LoVo (cell line): ENCODE measurements around the gene UBALD2.
"Not testable (repeated sequence)": the region's sequence is repeated elsewhere in the genome, so short reads cannot be mapped to it uniquely, and the experiment has no call there.

Source experiments
- DNase-seq: peaks from one replicate; pipeline ENCODE4 v3.0.0-alpha.2; 2016; ENCODE audit warnings: low spot score

Gene UBALD2

DNA sequence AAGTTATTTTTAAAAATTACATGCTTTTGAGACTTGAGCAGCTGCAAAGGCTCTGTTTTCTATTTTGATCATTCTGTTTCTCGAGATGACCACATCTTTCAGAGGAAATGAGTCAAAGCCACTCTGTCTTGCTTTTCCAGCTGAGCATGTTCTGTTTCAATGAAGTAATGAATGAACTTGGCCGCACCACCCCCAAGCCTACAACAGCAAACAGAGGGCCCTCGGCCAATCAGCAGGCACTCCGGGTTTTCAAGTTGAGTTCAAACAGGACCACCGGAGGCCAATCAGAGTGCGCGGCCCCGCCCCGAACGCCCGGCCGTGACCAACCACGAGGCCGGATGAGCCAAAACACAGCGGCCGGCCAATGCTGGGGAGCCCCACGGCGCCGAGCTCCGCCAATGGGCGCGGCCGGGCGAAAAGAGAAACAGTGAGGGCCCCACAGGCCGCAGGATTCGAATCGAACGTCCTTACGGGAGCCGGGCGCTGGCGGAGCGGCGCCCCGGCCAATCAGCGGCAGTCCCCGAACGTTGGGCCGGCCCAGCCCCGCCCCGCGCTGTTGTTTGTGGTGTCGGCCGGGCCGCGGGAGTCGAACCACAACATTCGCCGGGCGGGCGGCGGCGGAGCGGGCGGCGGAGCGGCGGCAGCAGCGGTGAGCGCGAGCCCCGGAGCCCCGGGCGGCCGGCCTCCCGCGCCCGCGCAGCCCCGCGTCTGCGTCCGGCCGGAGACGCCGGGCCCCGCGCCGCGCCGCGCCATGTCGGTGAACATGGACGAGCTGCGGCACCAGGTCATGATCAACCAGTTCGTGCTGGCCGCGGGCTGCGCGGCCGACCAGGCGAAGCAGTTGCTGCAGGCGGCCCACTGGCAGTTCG, at the start of gene UBALD2:
Gene UBALD2, plus strand, starts transcription at position 594 of the 869 bp plus-strand sequence. Its CDS starts 158 bp downstream, at position 752.
- DNase-seq: peak; percentile 98

DNA sequence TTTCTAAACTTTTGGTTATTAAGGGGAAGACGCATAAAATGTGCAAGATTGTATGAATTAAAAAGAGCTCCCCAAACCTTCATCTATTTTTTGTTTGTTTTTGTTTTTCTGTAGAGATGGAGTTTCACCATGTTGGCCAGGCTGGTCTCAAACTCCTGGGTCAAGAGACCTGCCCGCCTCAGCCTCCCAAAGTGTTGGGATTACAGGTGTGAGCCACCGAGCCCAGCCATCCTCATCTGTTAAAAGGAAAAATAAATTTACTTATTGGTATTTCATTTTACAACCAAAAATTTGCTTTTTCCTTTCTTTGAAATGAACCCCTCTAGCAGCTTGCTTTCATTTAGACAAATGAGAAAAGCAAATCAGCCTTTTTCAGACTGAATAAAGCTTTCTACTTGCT, 48.1 kb upstream of the UBALD2 start:
- no peak for DNase-seq

DNA sequence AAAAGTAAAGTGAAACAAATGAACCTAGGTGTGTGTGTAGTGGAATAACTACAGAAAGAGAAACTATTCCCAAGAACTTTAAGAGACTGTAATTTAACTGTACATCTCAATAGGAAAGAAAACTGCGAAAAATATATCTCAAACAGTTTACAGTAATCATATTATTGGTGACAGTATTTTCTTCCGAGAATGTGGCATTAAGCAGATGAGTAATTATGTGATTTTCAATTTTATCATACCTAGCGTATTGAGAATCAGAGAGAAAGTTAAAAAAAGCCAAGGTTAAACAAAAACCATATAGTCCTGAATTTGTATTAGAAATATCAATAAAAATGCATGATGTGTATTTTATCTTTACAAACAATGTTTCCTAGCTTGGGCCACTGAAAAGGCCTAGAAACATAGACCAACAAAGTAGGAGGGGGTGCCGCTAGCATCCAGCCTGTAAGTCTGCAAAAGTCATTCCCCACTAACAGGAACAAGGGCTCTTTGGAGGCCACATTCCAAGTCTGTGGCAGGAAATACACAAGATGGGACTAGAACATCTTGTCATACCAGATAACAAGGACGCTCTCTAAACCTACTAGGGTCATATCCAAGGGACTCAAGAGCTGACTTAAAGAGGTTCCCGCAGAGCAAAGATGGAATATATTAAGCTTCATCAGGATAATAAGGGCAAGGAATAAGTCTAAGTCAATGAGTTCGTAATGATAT, 45.3 kb upstream of the UBALD2 start:
- DNase-seq: no peak

DNA sequence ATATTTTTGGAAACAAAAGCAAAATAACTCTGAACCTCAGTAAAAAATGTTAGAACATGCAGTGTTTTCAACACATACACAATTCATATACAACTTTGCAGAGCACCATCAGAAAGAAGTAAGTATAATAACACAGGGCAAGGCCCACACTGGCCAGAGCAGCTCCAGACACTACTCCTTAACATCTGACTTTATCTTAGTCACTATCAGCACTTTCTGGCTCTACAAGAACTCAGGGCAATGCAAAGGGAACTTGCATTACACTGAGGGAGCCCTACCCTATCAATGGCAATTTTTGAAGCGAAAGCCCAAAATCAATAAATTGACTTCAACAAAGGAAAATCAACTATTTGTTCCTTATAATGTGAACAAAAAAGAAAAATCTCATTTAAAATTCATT, 41.3 kb upstream of the UBALD2 start:
- no peak for DNase-seq

DNA sequence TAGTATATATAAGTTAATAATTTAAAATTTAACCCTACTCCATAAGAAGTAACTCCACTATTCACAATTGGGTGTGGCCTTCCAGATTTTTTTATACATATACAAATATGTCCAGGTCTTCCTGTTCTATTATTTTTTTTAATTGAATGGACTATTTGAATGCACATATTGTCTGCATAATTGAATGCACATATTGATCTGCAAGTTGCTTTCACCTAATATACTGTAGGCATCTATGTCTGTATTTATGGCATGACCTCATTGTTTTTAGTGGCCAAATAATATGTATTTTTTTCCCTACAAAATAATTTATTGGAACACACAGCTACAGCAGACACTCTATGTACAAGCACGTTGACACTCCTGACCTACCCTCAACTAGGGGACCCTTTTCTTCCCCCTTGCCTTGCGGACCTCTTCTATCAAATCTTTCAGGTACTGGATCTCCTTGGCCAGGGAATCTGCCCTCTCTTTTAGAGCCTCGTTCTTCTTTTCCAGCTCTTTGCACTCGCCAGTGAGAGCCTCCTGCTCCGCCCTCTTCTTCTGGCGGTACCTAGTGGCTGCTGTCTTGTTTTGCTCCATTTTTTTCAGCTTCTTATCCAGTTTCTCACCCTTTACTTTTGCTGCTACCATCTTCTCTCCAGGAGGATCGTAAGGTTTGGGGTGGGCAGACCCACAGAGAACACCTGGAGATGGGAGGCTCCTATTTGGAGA, 39.6 kb upstream of the UBALD2 start:
- DNase-seq: not testable (repeated sequence)

DNA sequence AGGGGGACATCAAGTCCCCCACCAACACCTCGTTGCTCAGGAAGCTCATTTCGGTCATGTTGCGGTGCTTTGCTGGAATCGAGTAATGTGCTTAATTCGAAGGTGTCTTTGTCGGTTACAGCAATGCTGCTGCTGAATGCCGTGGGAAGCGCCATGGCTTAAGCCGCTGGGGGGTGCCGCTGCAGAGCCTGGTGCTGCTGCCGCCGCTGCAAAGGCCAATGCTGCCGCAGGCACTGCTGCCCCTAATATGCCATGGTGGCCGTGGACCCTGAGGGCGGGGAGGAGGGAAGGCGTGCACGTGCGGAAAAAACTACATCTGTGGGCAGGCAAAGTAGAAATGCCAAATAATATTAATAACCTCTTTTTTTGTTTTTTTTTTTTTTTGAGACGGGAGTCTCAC, 38.4 kb upstream of the UBALD2 start:
- DNase-seq: not testable (repeated sequence)

DNA sequence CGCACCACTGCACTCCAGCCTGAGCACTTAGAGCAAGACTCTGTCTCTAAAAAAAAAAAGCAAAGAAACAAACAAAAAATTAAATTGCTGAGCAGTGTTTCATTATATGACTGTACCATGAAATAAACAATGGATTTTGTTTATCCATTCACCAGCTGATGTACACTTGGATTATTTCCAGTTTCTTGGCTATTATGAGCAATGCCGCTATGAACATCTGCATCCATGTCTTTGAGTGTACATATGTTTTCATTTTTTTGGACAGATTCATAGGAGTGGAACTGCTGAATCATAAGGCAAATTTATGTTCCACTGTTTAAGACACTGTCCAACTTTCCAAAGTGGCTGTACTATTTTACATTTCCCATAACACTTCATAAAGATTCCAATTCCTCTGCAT, 32.8 kb upstream of the UBALD2 start:
- no peak for DNase-seq

DNA sequence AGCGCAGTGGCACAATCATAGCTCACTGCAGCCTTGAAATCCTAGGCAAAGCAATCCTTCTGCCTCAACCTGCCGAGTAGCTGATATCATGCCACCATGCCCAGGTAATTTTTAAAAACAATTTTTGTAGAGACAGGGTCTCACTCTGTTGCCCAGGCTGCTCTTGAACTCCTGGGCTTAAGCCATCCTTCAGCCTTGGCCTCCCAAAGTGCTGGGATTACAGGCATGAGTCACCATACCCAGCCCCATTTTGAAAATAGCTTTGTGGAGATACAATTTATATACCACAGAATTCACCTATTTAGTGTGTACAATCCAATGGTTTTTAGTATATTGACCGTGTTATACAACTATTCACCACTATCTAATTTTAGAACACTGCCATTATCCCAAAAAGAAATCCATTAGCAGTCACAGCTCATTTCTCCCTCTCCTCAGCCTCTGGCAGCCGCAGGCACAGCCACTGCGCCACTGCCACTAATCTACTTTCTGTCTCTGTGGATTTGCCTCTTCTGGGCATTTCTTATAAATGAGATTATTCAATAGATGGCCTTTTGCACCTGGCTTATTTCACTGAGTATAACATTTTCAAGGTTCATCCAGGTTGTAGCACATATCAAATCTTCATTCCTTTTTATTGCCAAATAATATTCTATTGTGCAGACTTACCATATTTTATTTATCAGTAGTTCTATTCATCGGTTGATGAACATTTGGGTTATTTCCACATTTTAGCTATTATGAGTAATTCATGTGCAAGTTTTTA, 31.4 kb upstream of the UBALD2 start:
- DNase-seq: no peak

DNA sequence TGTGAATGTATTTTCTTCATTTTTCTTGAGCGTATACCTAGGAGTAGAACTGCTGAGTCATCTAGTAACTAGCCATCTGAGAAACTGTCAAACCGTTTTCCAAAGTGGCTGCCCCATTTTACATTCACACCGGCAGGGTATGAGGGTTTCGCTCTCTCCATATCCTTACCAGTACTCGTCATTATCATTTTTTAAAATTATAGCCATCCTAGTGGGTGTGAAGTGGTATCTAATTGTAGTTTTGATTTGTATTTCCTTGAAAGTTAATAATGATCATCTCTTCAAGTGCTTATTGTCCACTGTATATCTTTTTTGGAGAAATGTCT, 30.8 kb upstream of the UBALD2 start:
- no peak for DNase-seq

DNA sequence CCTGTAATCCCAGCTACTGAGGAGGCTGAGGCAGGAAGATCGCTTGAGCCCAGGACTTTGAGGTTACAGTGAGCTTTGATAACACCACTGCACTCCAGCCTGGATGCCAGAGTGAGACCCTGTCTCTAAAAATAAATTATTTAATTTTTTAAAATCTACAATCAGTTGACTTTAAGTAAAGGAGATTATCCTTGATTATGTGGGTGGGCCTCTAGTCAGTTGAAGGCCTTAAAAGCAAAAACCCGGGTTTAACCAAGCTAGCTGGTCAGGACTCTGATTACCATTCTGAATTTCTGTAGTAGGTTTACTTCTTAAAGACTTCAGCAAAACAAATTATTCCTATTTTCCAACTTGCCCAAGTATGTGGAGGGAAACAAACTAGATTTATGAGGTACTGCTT, 29.3 kb upstream of the UBALD2 start:
- DNase-seq: no peak

DNA sequence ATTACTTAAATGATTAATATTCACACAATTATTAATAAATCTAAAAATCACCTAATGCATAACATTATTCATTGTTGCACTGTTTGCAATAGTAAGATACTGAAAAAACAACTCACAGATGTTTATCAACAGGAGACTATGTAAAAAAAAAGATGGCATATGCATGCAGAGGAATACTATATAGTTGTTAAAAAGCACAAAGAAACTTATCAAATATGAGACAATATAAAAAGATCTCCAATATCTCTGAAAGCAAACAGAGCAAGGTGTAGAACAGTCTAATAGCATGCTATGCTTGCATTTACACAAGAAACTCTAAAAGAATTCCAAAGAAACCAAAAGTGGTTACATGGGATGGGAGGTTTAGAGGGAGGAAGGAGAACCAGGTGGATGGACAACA, 28.5 kb upstream of the UBALD2 start:
- DNase-seq: no peak

DNA sequence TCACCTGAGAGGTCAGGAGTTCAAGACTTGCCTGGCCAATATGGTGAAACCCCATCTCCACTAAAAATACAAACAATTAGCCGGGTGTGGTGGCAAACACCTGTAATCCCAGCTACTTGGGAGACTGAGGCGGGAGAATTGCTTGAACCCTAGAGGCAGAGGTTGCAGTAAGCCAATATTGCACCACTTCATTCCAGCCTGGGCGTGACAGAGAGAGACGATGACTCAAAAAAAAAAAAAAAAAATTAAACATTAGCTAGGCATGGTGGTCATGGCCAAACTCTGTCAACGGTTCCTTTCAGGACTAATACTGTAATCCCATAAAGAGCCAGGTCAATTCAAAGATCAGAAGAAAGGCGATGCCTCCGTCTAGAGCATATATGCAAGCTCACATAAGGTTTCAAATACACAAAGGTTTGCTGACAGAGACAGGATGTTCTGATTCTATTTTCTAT, 27.3 kb upstream of the UBALD2 start:
- peak; percentile 40 for DNase-seq

DNA sequence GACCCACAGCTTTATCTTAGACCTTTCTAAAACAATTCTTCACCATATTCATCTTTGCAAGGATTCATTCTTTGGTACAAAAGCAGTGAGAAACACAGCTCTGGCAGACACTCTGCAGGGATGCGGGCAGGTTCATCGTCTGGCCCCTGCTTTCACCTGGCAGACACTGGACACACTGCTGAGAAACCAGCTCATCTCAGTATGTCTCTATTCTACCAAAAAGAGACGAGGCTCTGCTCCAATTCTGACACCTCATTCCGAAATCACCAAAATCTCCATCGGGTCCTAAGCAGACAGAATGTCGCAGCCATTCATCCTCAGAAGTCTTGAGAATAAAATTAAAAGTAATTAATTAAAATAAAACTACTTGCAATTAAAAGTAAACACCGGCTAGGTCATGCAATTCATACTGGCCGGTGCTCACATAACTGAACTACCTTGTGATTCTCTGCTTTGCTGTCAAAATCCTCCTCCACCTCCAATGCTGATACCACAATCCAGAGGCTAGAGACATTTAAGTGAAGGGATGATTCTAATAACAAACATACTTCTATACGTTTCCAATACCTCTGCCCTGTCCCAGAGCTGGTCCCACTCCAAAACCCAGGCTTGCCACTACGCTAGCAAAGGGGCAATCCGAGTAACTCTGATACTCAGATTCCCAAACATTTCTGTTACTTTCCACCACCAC, 26.2 kb upstream of the UBALD2 start:
- no peak for DNase-seq

DNA sequence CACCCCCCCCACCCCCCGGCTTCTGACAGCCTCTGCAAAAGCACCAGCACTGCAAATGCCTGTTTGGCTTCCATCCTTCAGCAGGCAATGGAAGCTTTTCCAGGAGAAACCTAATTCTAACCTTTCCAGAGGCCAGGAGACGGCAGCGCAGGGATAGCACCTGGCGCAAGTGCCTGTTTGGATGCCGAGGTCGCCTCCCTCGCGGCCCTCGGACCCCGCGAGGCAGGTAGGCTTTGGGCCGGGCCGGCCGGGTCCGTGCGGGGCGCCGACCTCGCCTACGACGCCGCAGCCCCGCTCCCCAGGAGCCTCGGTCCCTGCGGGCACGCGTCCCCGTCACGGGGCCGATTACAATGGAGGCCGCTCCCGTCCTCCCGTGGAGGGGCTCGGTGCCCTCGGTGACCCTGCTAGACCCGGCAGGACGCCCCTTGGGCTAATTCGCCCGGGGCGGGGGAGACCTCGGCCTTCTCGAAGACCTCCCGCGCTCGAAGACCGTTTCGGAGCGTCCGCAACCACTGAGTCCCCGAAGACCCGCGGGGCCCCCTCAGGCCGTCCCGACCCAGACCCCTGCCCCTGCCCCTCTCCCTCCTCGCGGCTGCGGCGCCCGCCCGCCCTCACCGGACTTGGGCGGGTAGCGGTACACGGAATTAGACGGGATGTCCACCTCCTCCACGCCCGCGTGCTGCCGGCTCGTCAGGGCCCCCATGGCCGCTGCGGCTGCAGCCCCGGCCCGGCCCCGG, 25.4 kb upstream of the UBALD2 start:
- DNase-seq: no peak

DNA sequence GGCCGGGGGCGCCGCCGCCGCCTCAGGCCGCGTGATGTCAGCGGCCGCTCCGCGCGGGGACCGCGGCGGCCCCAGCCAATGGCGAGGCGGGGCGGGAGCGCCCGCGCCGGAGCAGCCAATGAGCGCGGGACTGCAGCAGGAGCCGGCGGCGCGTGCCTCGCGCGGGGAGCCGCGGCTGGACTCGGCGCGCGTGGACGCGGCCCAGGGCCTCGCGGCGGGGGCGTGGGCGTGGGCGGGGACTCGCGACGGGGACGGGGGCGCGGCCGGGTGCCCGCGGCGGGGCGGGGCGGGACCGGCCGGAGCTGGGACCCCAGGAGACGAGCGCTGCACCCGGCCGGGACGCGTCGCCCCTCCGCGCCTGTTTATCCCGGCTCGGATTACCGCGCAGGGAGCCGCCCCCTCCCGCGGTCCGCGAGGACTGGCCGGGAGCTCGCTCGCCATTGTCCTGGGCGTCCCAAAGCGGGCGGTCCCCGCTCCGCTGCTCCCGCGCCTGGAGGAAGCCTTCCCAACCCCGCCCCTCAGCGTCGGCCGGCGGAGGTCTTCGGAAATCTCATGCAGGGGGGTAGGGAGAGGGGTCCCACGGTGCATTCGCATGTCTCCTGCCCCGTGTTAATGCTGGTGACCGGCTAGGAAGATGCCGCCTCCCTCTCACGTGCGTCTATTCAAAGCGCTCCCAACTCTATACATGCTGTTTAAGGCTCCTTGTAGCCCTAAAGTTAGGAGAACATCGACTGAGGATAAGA, 24.5 kb upstream of the UBALD2 start, which contains the start of gene RNF157:
Gene RNF157, minus strand, starts transcription at position 33 of the 743 bp plus-strand sequence. CDS start 253 bp downstream, outside the sequence.
- peak; percentile 66 for DNase-seq

DNA sequence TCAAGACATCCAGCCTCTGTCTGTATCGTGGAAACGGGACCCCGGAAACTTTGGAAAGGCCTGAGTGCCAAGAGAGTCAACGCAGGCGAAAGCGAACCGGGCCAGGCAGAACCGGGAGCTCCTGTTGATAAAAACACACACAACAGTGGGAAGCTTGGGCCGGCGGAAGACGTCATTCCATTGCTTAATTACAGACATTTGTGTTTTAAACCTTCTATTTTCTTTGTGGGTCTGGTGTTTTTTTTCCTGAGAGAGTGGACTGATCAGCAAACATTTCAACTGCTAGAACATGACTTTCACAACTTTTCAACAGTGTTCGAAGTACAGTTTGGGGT, 24.0 kb upstream of the UBALD2 start:
- DNase-seq: no peak

DNA sequence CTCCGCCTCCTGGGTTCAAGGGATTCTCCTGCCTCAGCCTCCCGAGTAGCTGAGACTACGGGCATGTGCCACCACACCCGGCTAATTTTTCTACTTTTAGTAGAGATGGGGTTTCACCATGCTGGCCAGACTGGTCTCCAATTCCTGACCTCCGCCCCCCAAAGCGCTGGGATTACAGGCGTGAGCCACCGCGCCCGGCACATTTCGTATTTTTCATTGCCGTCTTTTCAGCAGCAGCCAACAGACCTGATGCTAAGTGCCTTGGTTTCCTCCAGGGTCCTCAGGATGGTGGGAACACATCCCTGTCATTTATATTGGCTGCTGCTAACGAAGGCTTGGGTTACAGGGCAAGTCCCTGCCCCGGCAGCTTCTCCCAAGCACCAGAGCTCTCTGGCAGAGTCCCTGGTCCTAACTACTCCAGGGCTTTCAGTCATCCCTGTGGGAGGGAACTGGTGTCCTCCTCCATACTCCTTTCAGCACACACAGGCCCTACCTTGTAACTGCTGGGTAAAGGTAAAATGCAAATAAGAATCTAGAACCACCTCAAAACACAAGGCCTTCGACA, 23.4 kb upstream of the UBALD2 start:
- DNase-seq: no peak

DNA sequence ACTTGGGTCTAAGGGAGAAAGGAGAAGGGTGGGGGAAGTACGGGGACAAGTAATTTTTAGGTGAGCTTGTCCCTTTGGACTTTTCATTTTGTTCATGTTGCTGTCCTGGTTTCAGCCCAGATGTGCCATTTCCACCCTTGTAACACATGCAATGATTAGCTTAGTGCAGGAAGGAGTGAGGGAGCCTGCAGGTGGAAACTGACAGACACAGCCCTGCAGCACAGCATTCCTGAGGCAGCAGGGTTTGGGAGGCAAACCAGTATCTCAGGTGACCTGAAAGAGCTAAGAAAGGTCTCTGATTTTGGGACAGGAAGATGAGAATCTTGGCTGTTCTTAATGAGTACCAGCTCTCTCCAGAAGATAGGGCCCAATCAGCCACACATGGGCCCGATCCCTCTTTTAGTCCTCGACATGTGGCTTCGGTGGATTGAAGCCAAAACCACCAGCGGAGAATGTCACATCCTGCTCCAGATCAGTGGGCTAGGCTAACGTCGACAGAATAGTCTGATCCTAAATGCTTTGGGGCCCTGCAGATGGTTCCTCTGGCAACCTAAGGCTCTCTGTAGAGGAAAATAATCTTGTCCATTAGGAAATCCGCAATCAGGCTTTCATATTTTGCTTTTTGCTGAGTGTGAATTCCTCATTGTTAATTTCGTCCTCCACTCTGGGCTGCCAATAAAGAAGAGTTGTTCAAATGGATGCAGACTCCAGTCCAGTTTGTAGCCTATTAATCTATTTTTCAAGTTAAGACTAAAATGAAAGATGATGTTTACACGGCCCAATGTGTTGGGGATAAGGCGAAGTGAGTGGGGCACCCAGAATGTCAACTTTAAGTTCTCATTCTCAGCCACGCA, 21.1 kb upstream of the UBALD2 start:
- DNase-seq: no peak

DNA sequence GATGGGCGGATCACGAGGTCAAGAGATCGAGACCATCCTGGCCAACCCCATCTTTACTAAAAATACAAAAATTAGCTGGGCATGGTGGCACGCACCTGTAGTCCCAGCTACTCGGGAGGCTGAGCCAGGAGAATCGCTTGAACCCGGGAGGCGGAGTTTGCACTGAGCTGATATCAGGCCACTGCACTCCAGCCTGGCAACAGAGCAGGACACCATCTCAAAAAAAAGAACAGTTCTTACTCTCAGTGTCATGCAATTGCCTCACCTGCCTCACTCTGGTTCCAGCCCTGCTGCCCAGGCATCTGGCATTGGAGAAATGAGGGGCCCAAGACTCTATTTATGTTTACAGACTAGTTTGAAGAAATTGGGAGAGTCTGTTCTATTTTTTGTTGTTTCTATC, 20.4 kb upstream of the UBALD2 start:
- DNase-seq: not testable (repeated sequence)
